ENCODE results near the gene CCDC9. TPM values are rescaled to one million over a fixed set of nuclear protein-coding genes. Genes with fewer than 3 reads are reported as not detected.

The CCDC9 gene
- total and polyA plus RNA-seq, 2 of the 13 experiments (the other 11 are each of a cell fraction or from before 2014, with no cell fraction given), result 2.9 to 6.3 TPM

DNA sequence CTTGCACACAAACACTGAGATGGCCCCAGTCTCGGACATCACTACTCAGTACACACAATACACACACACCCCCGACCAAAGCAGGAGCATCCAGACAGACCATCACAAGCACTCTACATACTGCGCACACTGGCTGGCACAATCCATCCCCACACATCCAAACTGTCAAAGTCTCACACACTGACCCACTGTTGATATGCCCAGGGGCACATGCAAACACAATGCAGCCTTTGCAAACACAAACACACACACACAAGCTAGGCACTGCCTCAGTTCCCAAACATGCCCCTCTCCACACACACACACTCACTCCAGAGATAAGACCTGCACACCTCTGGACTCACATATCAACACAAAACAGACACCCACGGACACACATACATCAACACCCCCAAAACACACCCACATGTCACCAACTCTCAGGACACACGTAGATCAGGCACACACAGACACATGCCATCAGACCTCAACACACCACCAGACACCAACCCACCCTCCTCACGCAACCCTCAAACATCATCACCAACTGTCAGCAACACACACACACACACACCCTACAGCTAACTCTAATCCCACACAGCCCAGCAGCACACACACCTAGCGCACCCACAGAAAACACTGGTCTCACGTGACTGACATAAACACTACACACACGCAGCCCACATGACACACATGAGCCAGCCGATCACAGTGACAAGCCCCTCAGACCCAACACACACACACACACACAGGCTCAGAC lies 27.2 kb upstream of the CCDC9 start (continued):
- TF ChIP-seq, protein P1, sequence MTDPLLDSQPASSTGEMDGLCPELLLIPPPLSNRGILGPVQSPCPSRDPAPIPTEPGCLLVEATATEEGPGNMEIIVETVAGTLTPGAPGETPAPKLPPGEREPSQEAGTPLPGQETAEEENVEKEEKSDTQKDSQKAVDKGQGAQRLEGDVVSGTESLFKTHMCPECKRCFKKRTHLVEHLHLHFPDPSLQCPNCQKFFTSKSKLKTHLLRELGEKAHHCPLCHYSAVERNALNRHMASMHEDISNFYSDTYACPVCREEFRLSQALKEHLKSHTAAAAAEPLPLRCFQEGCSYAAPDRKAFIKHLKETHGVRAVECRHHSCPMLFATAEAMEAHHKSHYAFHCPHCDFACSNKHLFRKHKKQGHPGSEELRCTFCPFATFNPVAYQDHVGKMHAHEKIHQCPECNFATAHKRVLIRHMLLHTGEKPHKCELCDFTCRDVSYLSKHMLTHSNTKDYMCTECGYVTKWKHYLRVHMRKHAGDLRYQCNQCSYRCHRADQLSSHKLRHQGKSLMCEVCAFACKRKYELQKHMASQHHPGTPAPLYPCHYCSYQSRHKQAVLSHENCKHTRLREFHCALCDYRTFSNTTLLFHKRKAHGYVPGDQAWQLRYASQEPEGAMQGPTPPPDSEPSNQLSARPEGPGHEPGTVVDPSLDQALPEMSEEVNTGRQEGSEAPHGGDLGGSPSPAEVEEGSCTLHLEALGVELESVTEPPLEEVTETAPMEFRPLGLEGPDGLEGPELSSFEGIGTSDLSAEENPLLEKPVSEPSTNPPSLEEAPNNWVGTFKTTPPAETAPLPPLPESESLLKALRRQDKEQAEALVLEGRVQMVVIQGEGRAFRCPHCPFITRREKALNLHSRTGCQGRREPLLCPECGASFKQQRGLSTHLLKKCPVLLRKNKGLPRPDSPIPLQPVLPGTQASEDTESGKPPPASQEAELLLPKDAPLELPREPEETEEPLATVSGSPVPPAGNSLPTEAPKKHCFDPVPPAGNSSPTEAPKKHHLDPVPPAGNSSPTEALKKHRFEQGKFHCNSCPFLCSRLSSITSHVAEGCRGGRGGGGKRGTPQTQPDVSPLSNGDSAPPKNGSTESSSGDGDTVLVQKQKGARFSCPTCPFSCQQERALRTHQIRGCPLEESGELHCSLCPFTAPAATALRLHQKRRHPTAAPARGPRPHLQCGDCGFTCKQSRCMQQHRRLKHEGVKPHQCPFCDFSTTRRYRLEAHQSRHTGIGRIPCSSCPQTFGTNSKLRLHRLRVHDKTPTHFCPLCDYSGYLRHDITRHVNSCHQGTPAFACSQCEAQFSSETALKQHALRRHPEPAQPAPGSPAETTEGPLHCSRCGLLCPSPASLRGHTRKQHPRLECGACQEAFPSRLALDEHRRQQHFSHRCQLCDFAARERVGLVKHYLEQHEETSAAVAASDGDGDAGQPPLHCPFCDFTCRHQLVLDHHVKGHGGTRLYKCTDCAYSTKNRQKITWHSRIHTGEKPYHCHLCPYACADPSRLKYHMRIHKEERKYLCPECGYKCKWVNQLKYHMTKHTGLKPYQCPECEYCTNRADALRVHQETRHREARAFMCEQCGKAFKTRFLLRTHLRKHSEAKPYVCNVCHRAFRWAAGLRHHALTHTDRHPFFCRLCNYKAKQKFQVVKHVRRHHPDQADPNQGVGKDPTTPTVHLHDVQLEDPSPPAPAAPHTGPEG (CRISPR knock-in tag; IDR thresholded peaks at IDR 0.05), result no peak
- TF ChIP-seq SIN3A (IDR thresholded peaks at IDR 0.05; ENCODE audit: borderline replicate concordance, low read depth, low read length) (peak; percentile 25; the same call in 1 of the 2 replicates), ZNF10 (CRISPR knock-in tag; IDR thresholded peaks at IDR 0.05; ENCODE audit: borderline replicate concordance, low read depth) (no peak), SAP130 (CRISPR knock-in tag; IDR thresholded peaks at IDR 0.05; ENCODE audit: low read depth) (0 out of 2 replicates have a peak, but pooled peaks have one; percentile 18), ZNF234 (CRISPR knock-in tag; conservative IDR thresholded peaks at IDR 0.05) (no peak), NR2F6 (IDR thresholded peaks at IDR 0.05) (no peak), NR2F6 (CRISPR knock-in tag; IDR thresholded peaks at IDR 0.05) (no peak), ZMAT3 (CRISPR knock-in tag; conservative IDR thresholded peaks at IDR 0.05) (no peak), ZNF350 (CRISPR knock-in tag; IDR thresholded peaks at IDR 0.05; ENCODE audit: borderline replicate concordance, low read depth) (0 out of 2 replicates have a peak, but pooled peaks have one; percentile 2), ZNF501 (CRISPR knock-in tag; IDR thresholded peaks at IDR 0.05) (0 out of 2 replicates have a peak, but pooled peaks have one; percentile 3), POGZ (CRISPR knock-in tag; IDR thresholded peaks at IDR 0.05) (peak; percentile 7; the same call in 1 of the 2 replicates), MZF1 (CRISPR knock-in tag; IDR thresholded peaks at IDR 0.05; ENCODE audit: borderline replicate concordance) (peak; percentile 64; the same call in 1 of the 2 replicates), PHB2 (IDR thresholded peaks at IDR 0.05; ENCODE audit: partially characterized antibody) (no peak)
- TF ChIP-seq, protein P2, sequence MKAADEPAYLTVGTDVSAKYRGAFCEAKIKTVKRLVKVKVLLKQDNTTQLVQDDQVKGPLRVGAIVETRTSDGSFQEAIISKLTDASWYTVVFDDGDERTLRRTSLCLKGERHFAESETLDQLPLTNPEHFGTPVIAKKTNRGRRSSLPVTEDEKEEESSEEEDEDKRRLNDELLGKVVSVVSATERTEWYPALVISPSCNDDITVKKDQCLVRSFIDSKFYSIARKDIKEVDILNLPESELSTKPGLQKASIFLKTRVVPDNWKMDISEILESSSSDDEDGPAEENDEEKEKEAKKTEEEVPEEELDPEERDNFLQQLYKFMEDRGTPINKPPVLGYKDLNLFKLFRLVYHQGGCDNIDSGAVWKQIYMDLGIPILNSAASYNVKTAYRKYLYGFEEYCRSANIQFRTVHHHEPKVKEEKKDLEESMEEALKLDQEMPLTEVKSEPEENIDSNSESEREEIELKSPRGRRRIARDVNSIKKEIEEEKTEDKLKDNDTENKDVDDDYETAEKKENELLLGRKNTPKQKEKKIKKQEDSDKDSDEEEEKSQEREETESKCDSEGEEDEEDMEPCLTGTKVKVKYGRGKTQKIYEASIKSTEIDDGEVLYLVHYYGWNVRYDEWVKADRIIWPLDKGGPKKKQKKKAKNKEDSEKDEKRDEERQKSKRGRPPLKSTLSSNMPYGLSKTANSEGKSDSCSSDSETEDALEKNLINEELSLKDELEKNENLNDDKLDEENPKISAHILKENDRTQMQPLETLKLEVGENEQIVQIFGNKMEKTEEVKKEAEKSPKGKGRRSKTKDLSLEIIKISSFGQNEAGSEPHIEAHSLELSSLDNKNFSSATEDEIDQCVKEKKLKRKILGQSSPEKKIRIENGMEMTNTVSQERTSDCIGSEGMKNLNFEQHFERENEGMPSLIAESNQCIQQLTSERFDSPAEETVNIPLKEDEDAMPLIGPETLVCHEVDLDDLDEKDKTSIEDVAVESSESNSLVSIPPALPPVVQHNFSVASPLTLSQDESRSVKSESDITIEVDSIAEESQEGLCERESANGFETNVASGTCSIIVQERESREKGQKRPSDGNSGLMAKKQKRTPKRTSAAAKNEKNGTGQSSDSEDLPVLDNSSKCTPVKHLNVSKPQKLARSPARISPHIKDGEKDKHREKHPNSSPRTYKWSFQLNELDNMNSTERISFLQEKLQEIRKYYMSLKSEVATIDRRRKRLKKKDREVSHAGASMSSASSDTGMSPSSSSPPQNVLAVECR (CRISPR knock-in tag; IDR thresholded peaks at IDR 0.05; ENCODE audit: borderline replicate concordance), result peak; percentile 46; the same call in 1 of the 2 replicates
- TF ChIP-seq, protein P3, sequence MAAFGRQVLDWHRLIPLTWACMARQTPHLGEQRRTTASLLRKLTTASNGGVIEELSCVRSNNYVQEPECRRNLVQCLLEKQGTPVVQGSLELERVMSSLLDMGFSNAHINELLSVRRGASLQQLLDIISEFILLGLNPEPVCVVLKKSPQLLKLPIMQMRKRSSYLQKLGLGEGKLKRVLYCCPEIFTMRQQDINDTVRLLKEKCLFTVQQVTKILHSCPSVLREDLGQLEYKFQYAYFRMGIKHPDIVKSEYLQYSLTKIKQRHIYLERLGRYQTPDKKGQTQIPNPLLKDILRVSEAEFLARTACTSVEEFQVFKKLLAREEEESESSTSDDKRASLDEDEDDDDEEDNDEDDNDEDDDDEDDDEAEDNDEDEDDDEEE (CRISPR knock-in tag; IDR thresholded peaks at IDR 0.05), result 0 out of 2 replicates have a peak, but pooled peaks have one; percentile 40
